GM12872 (cell line): Measurements from ENCODE around the gene DET1.

Experiments used
- TF ChIP-seq, protein P1 (sequence below): IDR thresholded peaks from 3 replicates; pipeline ENCODE4 v1.5.1; 2011; ENCODE audit warnings: low read depth, mild to moderate bottlenecking, low read length, moderate library complexity; ENCODE audit not compliant: insufficient read depth

The DET1 gene

DNA sequence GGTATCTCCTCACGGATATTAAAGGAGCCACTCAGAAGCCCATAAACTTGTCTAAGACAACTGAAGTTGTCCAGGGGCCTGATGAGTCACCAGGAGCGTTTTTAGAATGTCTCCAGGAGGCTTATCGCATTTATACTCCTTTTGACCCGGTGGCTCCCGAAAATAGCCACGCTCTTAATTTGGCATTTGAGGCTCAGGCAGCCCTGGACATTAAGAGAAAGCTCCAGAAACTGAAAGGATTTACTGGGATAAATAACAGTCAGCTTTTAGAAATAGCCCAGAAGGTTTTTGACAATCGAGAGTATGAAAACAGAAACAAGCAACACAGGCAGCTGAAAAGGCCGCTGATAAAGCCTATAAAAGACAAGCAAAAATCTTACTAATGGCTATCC is 4.1 kb downstream of the DET1 start:
- TF ChIP-seq, protein P1, sequence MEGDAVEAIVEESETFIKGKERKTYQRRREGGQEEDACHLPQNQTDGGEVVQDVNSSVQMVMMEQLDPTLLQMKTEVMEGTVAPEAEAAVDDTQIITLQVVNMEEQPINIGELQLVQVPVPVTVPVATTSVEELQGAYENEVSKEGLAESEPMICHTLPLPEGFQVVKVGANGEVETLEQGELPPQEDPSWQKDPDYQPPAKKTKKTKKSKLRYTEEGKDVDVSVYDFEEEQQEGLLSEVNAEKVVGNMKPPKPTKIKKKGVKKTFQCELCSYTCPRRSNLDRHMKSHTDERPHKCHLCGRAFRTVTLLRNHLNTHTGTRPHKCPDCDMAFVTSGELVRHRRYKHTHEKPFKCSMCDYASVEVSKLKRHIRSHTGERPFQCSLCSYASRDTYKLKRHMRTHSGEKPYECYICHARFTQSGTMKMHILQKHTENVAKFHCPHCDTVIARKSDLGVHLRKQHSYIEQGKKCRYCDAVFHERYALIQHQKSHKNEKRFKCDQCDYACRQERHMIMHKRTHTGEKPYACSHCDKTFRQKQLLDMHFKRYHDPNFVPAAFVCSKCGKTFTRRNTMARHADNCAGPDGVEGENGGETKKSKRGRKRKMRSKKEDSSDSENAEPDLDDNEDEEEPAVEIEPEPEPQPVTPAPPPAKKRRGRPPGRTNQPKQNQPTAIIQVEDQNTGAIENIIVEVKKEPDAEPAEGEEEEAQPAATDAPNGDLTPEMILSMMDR = no peak

- TF ChIP-seq, protein P1 = no peak
Observed at GRCh38 chr15:88541709-88542341, 4.7 kb downstream of the DET1 start.

- TF ChIP-seq, protein P1 = no peak
Observed at GRCh38 chr15:88539441-88539840, 7.0 kb downstream of the DET1 start.

- TF ChIP-seq, protein P1 = no peak
Observed at GRCh38 chr15:88538972-88539371, 7.5 kb downstream of the DET1 start.

DNA sequence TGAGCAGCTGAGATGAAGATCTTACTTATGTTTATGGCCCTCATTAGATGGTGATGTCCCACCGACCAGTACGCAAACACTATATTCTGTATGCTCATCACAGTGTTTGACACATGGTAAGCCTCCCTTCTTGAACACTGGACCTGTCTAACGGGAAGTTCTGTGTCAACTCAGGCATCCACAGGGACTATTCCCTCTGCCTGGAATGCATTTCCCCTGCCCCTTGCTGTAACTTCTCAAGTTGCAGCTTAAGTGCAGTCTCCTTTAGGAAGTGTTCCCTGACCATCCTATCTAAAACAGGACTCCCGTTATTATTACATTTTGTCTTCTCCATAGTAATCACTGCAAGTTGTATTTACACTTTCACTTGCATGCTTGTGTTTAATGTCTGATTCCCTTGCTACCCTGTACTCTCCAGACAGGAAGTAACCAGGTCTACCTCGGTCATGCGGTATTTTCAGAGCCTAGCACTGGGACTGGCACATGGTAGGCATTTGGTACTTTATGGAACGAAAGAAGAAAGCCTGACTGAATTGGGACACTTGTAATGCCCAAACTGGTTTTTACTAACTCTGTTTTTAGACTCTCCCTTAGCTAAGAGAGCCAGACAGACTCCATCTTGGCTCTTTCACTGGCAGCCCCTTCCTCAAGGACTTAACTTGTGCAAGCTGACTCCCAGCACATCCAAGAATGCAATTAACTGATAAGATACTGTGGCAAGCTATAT is 8.7 kb downstream of the DET1 start:
- TF ChIP-seq, protein P1 = no peak

DNA sequence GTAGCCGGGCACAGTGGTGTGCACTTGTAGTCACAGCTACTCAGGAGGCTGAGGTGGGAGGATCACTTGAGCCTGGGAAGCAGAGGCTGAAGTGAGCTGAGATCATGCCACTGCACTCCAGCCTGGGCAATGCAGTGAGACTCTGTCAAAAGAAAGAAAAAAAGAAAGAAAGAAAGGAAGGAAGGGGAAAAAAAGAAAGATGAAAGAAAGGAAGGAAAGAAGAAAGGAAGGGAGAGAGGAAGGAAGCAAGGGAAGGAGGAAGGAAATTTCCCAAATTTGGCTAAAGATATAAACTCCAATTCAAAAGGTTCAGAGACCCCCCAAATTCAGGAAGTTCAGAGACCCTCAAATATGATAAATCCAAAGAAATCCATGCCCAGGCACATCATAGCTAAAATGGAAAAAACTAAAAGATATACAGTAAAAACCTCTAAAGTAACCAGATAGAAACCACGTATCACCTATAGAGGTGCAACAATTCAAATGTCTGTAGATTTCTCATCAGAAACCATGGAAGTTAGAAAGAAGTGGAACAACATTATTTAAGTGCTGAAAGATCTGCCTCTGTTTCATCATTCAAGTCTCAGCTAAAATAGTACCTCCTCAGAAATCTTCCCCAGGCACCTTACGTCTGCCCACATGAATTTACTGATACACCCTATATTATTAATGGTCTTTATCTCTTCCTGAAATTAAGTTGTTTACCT is 10.7 kb downstream of the DET1 start:
- TF ChIP-seq, protein P1 = no peak

DNA sequence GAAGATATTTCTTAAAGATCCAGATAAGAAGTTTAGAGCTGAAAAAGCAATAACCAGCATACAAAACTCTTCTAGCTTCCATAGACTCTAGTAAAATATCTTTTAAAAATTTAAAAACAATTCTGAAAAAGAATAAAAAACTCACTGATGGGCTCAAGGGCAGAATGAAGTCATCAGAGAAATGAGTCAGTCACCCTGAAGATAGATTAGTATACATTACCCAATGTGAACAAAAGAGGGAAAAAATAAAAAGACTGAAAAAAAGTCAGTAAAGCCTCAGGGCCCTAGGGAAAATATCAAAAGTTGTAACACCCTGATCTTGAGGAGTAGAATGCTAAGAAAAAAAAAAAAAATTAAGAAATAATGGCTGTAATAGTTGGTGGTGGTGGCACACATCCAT is 11.4 kb downstream of the DET1 start:
- TF ChIP-seq, protein P1 = no peak
